Urinary bladder (tissue), 4 donors: Measurements from ENCODE around the gene TTC17. TPM values are rescaled to one million over a fixed set of nuclear protein-coding genes. Genes with fewer than 3 reads are reported as not detected.
"Not testable (repeated sequence)": the region's sequence is repeated elsewhere in the genome, so short reads cannot be mapped to it uniquely, and the experiment has no call there.

Source experiments
- DNase-seq: peaks from one replicate; pipeline ENCODE4 v3.0.0-alpha.2; 2015; ENCODE audit errors: extremely low spot score
- H3K27ac ChIP-seq: one replicate; pipeline ENCODE4 v1.5.1; 2013; ENCODE audit warnings: low read depth, mild to moderate bottlenecking, moderate library complexity
- H3K36me3 ChIP-seq: one replicate; pipeline ENCODE4 v1.6.1; 2013; ENCODE audit warnings: mild to moderate bottlenecking, moderate library complexity; ENCODE audit not compliant: insufficient read depth
- H3K4me1 ChIP-seq: one replicate; pipeline ENCODE4 v1.6.1; 2013; ENCODE audit warnings: mild to moderate bottlenecking, moderate library complexity; ENCODE audit not compliant: insufficient read depth
- H3K4me3 ChIP-seq: one replicate; pipeline ENCODE4 v1.5.1; 2013; ENCODE audit warnings: low read depth, low read length
- WGBS: extraction: QIAGEN DNeasy Blood & Tissue Kit; methylation state at CpG from one replicate; pipeline ENCODE4 v1.1.7; 2013; 5-methylcytosine and 5-hydroxymethylcytosine counted together
- polyA plus RNA-seq: library from polyadenylated mRNA; stranded (reverse); fragments of 200-250 nt; gene quantifications from one replicate; pipeline ENCODE4 v1.2.3, GENCODE V29; 2013
- total RNA-seq: library from RNA; depleted of rRNA; stranded (reverse); fragments of >200 nt; gene quantifications from one replicate; pipeline ENCODE4 v1.2.3, GENCODE V29; 2014
- donor health status: healthy with polysubstance abuse.
- donor health status: healthy.

The TTC17 gene
- total and polyA plus RNA-seq, 2 donors, result 33.7 to 222 TPM

- Histone ChIP-seq H3K4me3 (no peak overlapping the region), H3K4me1 (no peaks in the 10 kb centered on the region), H3K36me3 (peaks cover 10% of the 10 kb centered on the region), H3K27ac (no peak overlapping the region)
- WGBS, result 98% methylated on average over 2 of the region's 2 CpGs
- no peak for DNase-seq
Measured at GRCh38 chr11:43399983-43400630, 41.4 kb downstream of the TTC17 start.

- H3K4me3 ChIP-seq, result no peak overlapping the region
- H3K36me3 ChIP-seq, result peaks cover 16% of the 10 kb centered on the region
- WGBS, result 95% methylated on average over 6 of the region's 6 CpGs
Measured at GRCh38 chr11:43401252-43401651, 42.5 kb downstream of the TTC17 start.

GRCh38 chr11:43401811-43402210 is 43.1 kb downstream of the TTC17 start:
- not testable (repeated sequence) for H3K27ac ChIP-seq, H3K4me1 ChIP-seq, H3K4me3 ChIP-seq, DNase-seq
- 96% methylated on average over 4 of the region's 4 CpGs for WGBS
- peaks cover 11% of the 10 kb centered on the region for H3K36me3 ChIP-seq

More at GRCh38 chr11:43401252-43401651, 42.5 kb downstream of the TTC17 start:
- no peak for DNase-seq
- Histone ChIP-seq H3K27ac (no peak overlapping the region), H3K4me1 (no peaks in the 10 kb centered on the region)

GRCh38 chr11:43403357-43404231 is 44.9 kb downstream of the TTC17 start:
- H3K27ac ChIP-seq, result no peak overlapping the region

GRCh38 chr11:43404406-43404805 is 45.7 kb downstream of the TTC17 start:
- Histone ChIP-seq H3K4me3 (no peak overlapping the region), H3K4me1 (no peaks in the 10 kb centered on the region), H3K36me3 (peaks cover 11% of the 10 kb centered on the region), H3K27ac (no peak overlapping the region)
- DNase-seq, result no peak
- 99% methylated on average over 3 of the region's 3 CpGs for WGBS

More at GRCh38 chr11:43403357-43404231, 44.9 kb downstream of the TTC17 start:
- WGBS, result 93% methylated on average over 8 of the region's 8 CpGs
- DNase-seq, result no peak
- H3K4me1 ChIP-seq, result no peaks in the 10 kb centered on the region
- H3K4me3 ChIP-seq, result no peak overlapping the region
- H3K36me3 ChIP-seq, result peaks cover 11% of the 10 kb centered on the region

- WGBS, result 97% methylated on average over 3 of the region's 3 CpGs
- H3K36me3 ChIP-seq, result peaks cover 9% of the 10 kb centered on the region
- no peak for DNase-seq
- no peak overlapping the region for H3K27ac ChIP-seq
- H3K4me3 ChIP-seq, result no peak overlapping the region
- no peaks in the 10 kb centered on the region for H3K4me1 ChIP-seq
Measured at GRCh38 chr11:43404836-43405479, 46.2 kb downstream of the TTC17 start.

GRCh38 chr11:43408277-43408676 is 49.6 kb downstream of the TTC17 start:
- Histone ChIP-seq H3K4me1 (no peaks in the 10 kb centered on the region), H3K36me3 (peaks cover 13% of the 10 kb centered on the region), H3K4me3 (no peak overlapping the region), H3K27ac (no peak overlapping the region)
- no peak for DNase-seq
- over 99% methylated on average over 2 of the region's 2 CpGs for WGBS

- no peaks in the 10 kb centered on the region for H3K4me1 ChIP-seq
- DNase-seq, result no peak
- WGBS, result 82% methylated on average over 5 of the region's 5 CpGs
- H3K27ac ChIP-seq, result no peak overlapping the region
- no peak overlapping the region for H3K4me3 ChIP-seq
- H3K36me3 ChIP-seq, result peaks cover 10% of the 10 kb centered on the region
Measured at GRCh38 chr11:43410394-43410793, 51.7 kb downstream of the TTC17 start.

- 84% methylated on average over 2 of the region's 2 CpGs for WGBS
- no peak overlapping the region for H3K27ac ChIP-seq
- no peaks in the 10 kb centered on the region for H3K4me1 ChIP-seq
- H3K4me3 ChIP-seq, result no peak overlapping the region
- no peaks in the 10 kb centered on the region for H3K36me3 ChIP-seq
- DNase-seq, result no peak
Measured at GRCh38 chr11:43418197-43418596, 59.5 kb downstream of the TTC17 start.

- DNase-seq, result no peak
Measured at GRCh38 chr11:43419460-43419859, 60.7 kb downstream of the TTC17 start.

GRCh38 chr11:43427971-43428370 is 69.3 kb downstream of the TTC17 start:
- Histone ChIP-seq H3K27ac (no peak overlapping the region), H3K36me3 (no peaks in the 10 kb centered on the region), H3K4me3 (no peak overlapping the region), H3K4me1 (no peaks in the 10 kb centered on the region)
- WGBS, result 64% methylated on average over 1 of the region's 1 CpG
- DNase-seq, result no peak

More at GRCh38 chr11:43419460-43419859, 60.7 kb downstream of the TTC17 start:
- Histone ChIP-seq H3K4me3 (no peak overlapping the region), H3K4me1 (no peaks in the 10 kb centered on the region), H3K36me3 (no peaks in the 10 kb centered on the region), H3K27ac (no peak overlapping the region)

- not testable (repeated sequence) for H3K4me1 ChIP-seq, H3K27ac ChIP-seq, H3K36me3 ChIP-seq, H3K4me3 ChIP-seq, DNase-seq
- WGBS, result 97% methylated on average over 1 of the region's 1 CpG
Measured at GRCh38 chr11:43430916-43431315, 72.2 kb downstream of the TTC17 start.

GRCh38 chr11:43434893-43435292 is 76.2 kb downstream of the TTC17 start:
- H3K36me3 ChIP-seq, result peaks cover 6% of the 10 kb centered on the region
- 97% methylated on average over 1 of the region's 1 CpG for WGBS
- H3K4me1 ChIP-seq, result no peaks in the 10 kb centered on the region
- DNase-seq, result no peak
- H3K4me3 ChIP-seq, result no peak overlapping the region
- no peak overlapping the region for H3K27ac ChIP-seq

- no peaks in the 10 kb centered on the region for H3K4me1 ChIP-seq
- WGBS, result 98% methylated on average over 2 of the region's 2 CpGs
- H3K36me3 ChIP-seq, result peaks cover 7% of the 10 kb centered on the region
- DNase-seq, result no peak
- no peak overlapping the region for H3K27ac ChIP-seq
- H3K4me3 ChIP-seq, result no peak overlapping the region
Measured at GRCh38 chr11:43440486-43440885, 81.8 kb downstream of the TTC17 start.
